Measurements from ENCODE around the gene ACAP2.

The ACAP2 gene

GRCh38 chr3:195442573-195443390, at the start of gene ACAP2:
ACAP2 (minus strand) TSS chr3:195443020; CDS start chr3:195442847, 173 bp downstream.
- TF ChIP-seq GATA2 (IDR thresholded peaks at IDR 0.05; ENCODE audit: low read depth, low read length) (no peak), GATA3 (IDR thresholded peaks at IDR 0.05; ENCODE audit: low read depth, low read length) (no peak)

- no peak for TF ChIP-seq GATA2 (IDR thresholded peaks at IDR 0.05; ENCODE audit: low read depth, low read length)
- no peak for TF ChIP-seq GATA3 (IDR thresholded peaks at IDR 0.05; ENCODE audit: low read depth, low read length)
Measured at GRCh38 chr3:195475614-195476013, 32.8 kb upstream of the ACAP2 start.

- no peak for TF ChIP-seq GATA3 (IDR thresholded peaks at IDR 0.05; ENCODE audit: low read depth, low read length)
- TF ChIP-seq GATA2 (IDR thresholded peaks at IDR 0.05; ENCODE audit: low read depth, low read length): no peak
Measured at GRCh38 chr3:195468841-195469240, 26.0 kb upstream of the ACAP2 start.

GRCh38 chr3:195468391-195468776, 25.6 kb upstream of the ACAP2 start:
- no peak for TF ChIP-seq GATA2 (IDR thresholded peaks at IDR 0.05; ENCODE audit: low read depth, low read length)
- TF ChIP-seq GATA3 (IDR thresholded peaks at IDR 0.05; ENCODE audit: low read depth, low read length): no peak

- TF ChIP-seq GATA3 (IDR thresholded peaks at IDR 0.05; ENCODE audit: low read depth, low read length): no peak
- TF ChIP-seq GATA2 (IDR thresholded peaks at IDR 0.05; ENCODE audit: low read depth, low read length): no peak
Measured at GRCh38 chr3:195467641-195468390, 25.0 kb upstream of the ACAP2 start.

- TF ChIP-seq GATA3 (IDR thresholded peaks at IDR 0.05; ENCODE audit: low read depth, low read length) (no peak), GATA2 (IDR thresholded peaks at IDR 0.05; ENCODE audit: low read depth, low read length) (no peak)
Measured at GRCh38 chr3:195466251-195466650, 23.4 kb upstream of the ACAP2 start.

- TF ChIP-seq GATA3 (IDR thresholded peaks at IDR 0.05; ENCODE audit: low read depth, low read length) (no peak), GATA2 (IDR thresholded peaks at IDR 0.05; ENCODE audit: low read depth, low read length) (no peak)
Measured at GRCh38 chr3:195462308-195462610, 19.4 kb upstream of the ACAP2 start.

- TF ChIP-seq GATA2 (IDR thresholded peaks at IDR 0.05; ENCODE audit: low read depth, low read length): no peak
Measured at GRCh38 chr3:195461594-195462307, 18.9 kb upstream of the ACAP2 start.

- TF ChIP-seq GATA3 (IDR thresholded peaks at IDR 0.05; ENCODE audit: low read depth, low read length): no peak
- TF ChIP-seq GATA2 (IDR thresholded peaks at IDR 0.05; ENCODE audit: low read depth, low read length): no peak
Measured at GRCh38 chr3:195460091-195460713, 17.4 kb upstream of the ACAP2 start.

- no peak for TF ChIP-seq GATA2 (IDR thresholded peaks at IDR 0.05; ENCODE audit: low read depth, low read length)
Measured at GRCh38 chr3:195458316-195458717, 15.5 kb upstream of the ACAP2 start.

- TF ChIP-seq GATA2 (IDR thresholded peaks at IDR 0.05; ENCODE audit: low read depth, low read length) (no peak), GATA3 (IDR thresholded peaks at IDR 0.05; ENCODE audit: low read depth, low read length) (no peak)
Measured at GRCh38 chr3:195455789-195456188, 13.0 kb upstream of the ACAP2 start.

GRCh38 chr3:195453236-195453635, 10.4 kb upstream of the ACAP2 start:
- TF ChIP-seq GATA2 (IDR thresholded peaks at IDR 0.05; ENCODE audit: low read depth, low read length) (no peak), GATA3 (IDR thresholded peaks at IDR 0.05; ENCODE audit: low read depth, low read length) (no peak)

GRCh38 chr3:195451373-195452015, 8.7 kb upstream of the ACAP2 start:
- TF ChIP-seq GATA2 (IDR thresholded peaks at IDR 0.05; ENCODE audit: low read depth, low read length): no peak
- no peak for TF ChIP-seq GATA3 (IDR thresholded peaks at IDR 0.05; ENCODE audit: low read depth, low read length)

- no peak for TF ChIP-seq GATA3 (IDR thresholded peaks at IDR 0.05; ENCODE audit: low read depth, low read length)
- no peak for TF ChIP-seq GATA2 (IDR thresholded peaks at IDR 0.05; ENCODE audit: low read depth, low read length)
Measured at GRCh38 chr3:195450731-195451229, 8.0 kb upstream of the ACAP2 start.

All from SH-SY5Y (cell line).